A673 (cell line): ENCODE data around the gene VPS13D. TPM values are rescaled to one million over a fixed set of nuclear protein-coding genes. Genes with fewer than 3 reads are reported as not detected.
"Not testable (repeated sequence)": the region's sequence is repeated elsewhere in the genome, so short reads cannot be mapped to it uniquely, and the experiment has no call there.

Experiments
- BruUV-seq: library from RNA; stranded (reverse); fragments of 400-500 nt; replicated peaks from 2 replicates; lab custom pipeline; 2021; lab: Mats Ljungman, UMichigan
- CTCF ChIA-PET: fragments of 300-600 bp; sonication (Branson Sonifier 250); formaldehyde crosslinking; loops from one replicate; lab custom pipeline; 2022; ENCODE audit warnings: antibody characterized with exemption; lab: Charles Lee
- POLR2A ChIA-PET: fragments of 300-600 bp; sonication (Branson Sonifier 250); formaldehyde crosslinking; loops from one replicate; lab custom pipeline; 2022; ENCODE audit warnings: antibody characterized with exemption; ENCODE audit not compliant: low non-redundant PET; lab: Charles Lee
- DNase-seq: peaks from one replicate; pipeline ENCODE4 v3.0.0-alpha.2; 2015; ENCODE audit warnings: low spot score
- H3K27ac ChIP-seq: fragments of 200-600 bp; sonication (generic); 2 replicates; pipeline ENCODE4 v1.5.1; 2016; ENCODE audit warnings: mixed run types, low read depth, mild to moderate bottlenecking, mixed read lengths, antibody characterized with exemption, low read length; ENCODE audit not compliant: poor library complexity, severe bottlenecking
- H3K27me3 ChIP-seq: fragments of 200-600 bp; sonication (generic); replicated peaks from 2 replicates; pipeline ENCODE4 v1.6.1; 2017; ENCODE audit warnings: mixed run types, low read depth, mild to moderate bottlenecking, mixed read lengths, antibody characterized with exemption, low read length; ENCODE audit not compliant: insufficient read depth, poor library complexity
- H3K36me3 ChIP-seq: fragments of 200-600 bp; sonication (generic); 2 replicates; pipeline ENCODE4 v1.6.1; 2016; ENCODE audit warnings: mixed run types, mild to moderate bottlenecking, mixed read lengths, antibody characterized with exemption, low read length; ENCODE audit not compliant: insufficient read depth, poor library complexity, severe bottlenecking
- H3K4me1 ChIP-seq: fragments of 200-600 bp; sonication (generic); 2 replicates; pipeline ENCODE4 v1.6.1; 2017; ENCODE audit warnings: mixed run types, mild to moderate bottlenecking, mixed read lengths, antibody characterized with exemption, low read length; ENCODE audit not compliant: insufficient read depth, poor library complexity, severe bottlenecking
- H3K4me3 ChIP-seq: fragments of 200-600 bp; sonication (generic); 2 replicates; pipeline ENCODE4 v1.5.1; 2016; ENCODE audit warnings: low read depth, mixed run types, mild to moderate bottlenecking, mixed read lengths, low read length; ENCODE audit not compliant: poor library complexity, severe bottlenecking
- H3K9me3 ChIP-seq: fragments of 200-600 bp; sonication (generic); 2 replicates; pipeline ENCODE4 v1.6.1; 2016; ENCODE audit warnings: mixed run types, low read depth, mild to moderate bottlenecking, mixed read lengths, antibody characterized with exemption, low read length; ENCODE audit not compliant: poor library complexity, severe bottlenecking
- CTCF ChIP-seq: fragments of 300-800, 200-600 bp; sonication (generic); conservative IDR thresholded peaks from 2 replicates; pipeline ENCODE4 v1.5.1; 2017; ENCODE audit warnings: low read depth, mild to moderate bottlenecking, antibody characterized with exemption, low read length, moderate library complexity, mixed read lengths
- EZH2 ChIP-seq: fragments of 200-600 bp; sonication (generic); IDR thresholded peaks from 2 replicates; pipeline ENCODE4 v1.6.1; 2017; ENCODE audit warnings: borderline replicate concordance, low read depth, mild to moderate bottlenecking, mixed read lengths, antibody characterized with exemption, low read length; ENCODE audit not compliant: poor library complexity, severe bottlenecking
- intact Hi-C: fragments of 100-400 bp; cut with micrococcal nuclease; formaldehyde crosslinking; loops from one replicate; pipeline ENCODE4 v1.10.0; 2022; ENCODE audit not compliant: unreplicated experiment
- total RNA-seq: library from RNA; stranded (reverse); gene quantifications from 2 replicates; pipeline ENCODE4 v1.2.3, GENCODE V29; 2021

The VPS13D gene
- total RNA-seq, 1 experiment from 2014 or later = 32.5 TPM

DNA sequence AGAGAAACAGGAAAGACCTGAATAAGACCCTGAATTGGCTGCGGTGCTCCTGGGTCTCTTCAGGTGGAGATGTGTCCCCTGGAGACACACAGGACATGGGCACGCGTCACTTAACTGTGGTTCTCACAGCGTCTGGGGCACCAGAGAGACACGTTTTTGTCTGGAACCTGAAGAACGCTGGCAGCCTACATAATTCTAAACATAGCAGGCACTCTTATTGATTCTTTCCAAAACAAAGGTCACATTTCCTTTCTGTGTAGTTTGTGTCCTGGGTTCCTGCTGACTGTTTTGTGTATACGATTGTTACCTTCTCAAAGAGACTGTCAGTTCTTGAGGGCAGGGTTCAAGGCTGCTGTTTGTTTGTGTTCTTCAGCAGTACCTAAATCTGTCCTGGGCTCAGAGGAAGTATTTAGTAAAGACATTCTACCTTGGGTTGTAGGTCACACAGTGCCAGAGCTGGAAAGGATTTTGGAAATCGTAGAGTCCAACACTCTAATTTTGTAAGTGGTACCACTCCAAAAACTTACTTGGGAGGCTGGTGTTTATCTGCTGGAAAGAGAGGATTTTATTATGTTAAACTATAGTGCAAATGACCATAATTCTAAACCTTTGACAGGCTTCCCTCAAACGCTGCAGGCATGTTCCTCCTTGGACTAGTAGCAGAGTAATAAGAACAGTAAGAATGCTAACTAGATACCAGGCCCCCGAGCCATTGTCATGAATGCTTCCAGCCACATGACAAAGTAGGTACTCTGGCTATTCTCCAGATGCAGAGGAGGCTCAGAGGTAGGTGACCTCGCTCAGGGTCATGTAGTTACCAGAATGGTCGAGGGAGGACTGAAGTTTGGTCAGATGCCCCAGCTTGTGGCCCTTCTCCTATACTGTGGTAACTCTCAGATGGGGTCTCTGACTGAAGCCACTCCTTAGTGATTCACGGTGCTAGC, 223.8 kb downstream of the VPS13D start:
- CTCF ChIA-PET = no interaction called here
- Histone ChIP-seq H3K4me1 (peaks cover 15% of the 10 kb centered on the region), H3K9me3 (no peaks in the 10 kb centered on the region), H3K27ac (no peak overlapping the region), H3K27me3 (no peaks in the 10 kb centered on the region), H3K36me3 (no peaks in the 10 kb centered on the region), H3K4me3 (no peak overlapping the region)
- POLR2A ChIA-PET = no interaction called here
- BruUV-seq = no TSS peak
- intact Hi-C loops = no loop called here
- TF ChIP-seq CTCF = no peak
- TF ChIP-seq EZH2 = no peak
- DNase-seq = no peak

- DNase-seq = no peak
- intact Hi-C loops = no loop called here
- no peaks in the 10 kb centered on the region for H3K9me3 ChIP-seq
- CTCF ChIA-PET = no interaction called here
- POLR2A ChIA-PET = no interaction called here
- peaks cover 10% of the 10 kb centered on the region for H3K4me1 ChIP-seq
- no TSS peak for BruUV-seq
- no peak overlapping the region for H3K27ac ChIP-seq
- no peaks in the 10 kb centered on the region for H3K36me3 ChIP-seq
- H3K4me3 ChIP-seq = no peak overlapping the region
- no peaks in the 10 kb centered on the region for H3K27me3 ChIP-seq
- TF ChIP-seq CTCF = no peak
- no peak for TF ChIP-seq EZH2
Measured at GRCh38 chr1:12454406-12455391, 224.9 kb downstream of the VPS13D start.

- POLR2A ChIA-PET, H3K9me3 ChIP-seq, BruUV-seq, H3K27me3 ChIP-seq, CTCF ChIA-PET, H3K4me3 ChIP-seq, DNase-seq, H3K4me1 ChIP-seq, H3K36me3 ChIP-seq, H3K27ac ChIP-seq, intact Hi-C loops: not testable (repeated sequence)
Measured at GRCh38 chr1:12456081-12456480, 226.3 kb downstream of the VPS13D start.
